Stimulated activated CD8-positive, alpha-beta memory T cell treated with anti-CD3 and anti-CD28 coated beads, Interleukin-4, amount 100 ng/mL, for 24 hours (primary cell): Measurements from ENCODE around the gene RSPO1.
"Not testable (repeated sequence)": the region's sequence is repeated elsewhere in the genome, so short reads cannot be mapped to it uniquely, and the experiment has no call there.

Experiments used
- DNase-seq: peaks from one replicate; pipeline ENCODE4 v3.0.0-alpha.2; 2020; ENCODE audit warnings: low read depth

Gene RSPO1

GRCh38 chr1:37616330-37616729 lies 18.4 kb downstream of the RSPO1 start:
- no peak for DNase-seq

GRCh38 chr1:37614105-37614504 lies 20.6 kb downstream of the RSPO1 start:
- no peak for DNase-seq

GRCh38 chr1:37612186-37612585 lies 22.5 kb downstream of the RSPO1 start:
- no peak for DNase-seq

GRCh38 chr1:37609994-37610393 lies 24.7 kb downstream of the RSPO1 start:
- no peak for DNase-seq

- no peak for DNase-seq
Observed at GRCh38 chr1:37609002-37609401, 25.7 kb downstream of the RSPO1 start.

- DNase-seq, result no peak
Observed at GRCh38 chr1:37606481-37607263, 28.0 kb downstream of the RSPO1 start.

GRCh38 chr1:37605806-37606474 lies 28.8 kb downstream of the RSPO1 start:
- DNase-seq, result no peak

- no peak for DNase-seq
Observed at GRCh38 chr1:37605061-37605650, 29.5 kb downstream of the RSPO1 start.

GRCh38 chr1:37602750-37603694 lies 31.7 kb downstream of the RSPO1 start:
- DNase-seq, result peak; percentile 10

GRCh38 chr1:37601441-37601840 lies 33.3 kb downstream of the RSPO1 start:
- DNase-seq, result no peak

- DNase-seq, result no peak
Observed at GRCh38 chr1:37599940-37600339, 34.8 kb downstream of the RSPO1 start.

- DNase-seq, result no peak
Observed at GRCh38 chr1:37596182-37596667, 38.5 kb downstream of the RSPO1 start.

- DNase-seq, result peak; percentile 94
Observed at GRCh38 chr1:37595440-37596181, 39.1 kb downstream of the RSPO1 start, which contains the start of gene GNL2. Gene GNL2 (minus strand): TSS chr1:37595937. CDS start chr1:37595822, 115 bp downstream.

GRCh38 chr1:37593726-37594125 lies 41.0 kb downstream of the RSPO1 start:
- no peak for DNase-seq

GRCh38 chr1:37588939-37589338 lies 45.8 kb downstream of the RSPO1 start:
- no peak for DNase-seq

GRCh38 chr1:37584544-37584943 lies 50.1 kb downstream of the RSPO1 start:
- DNase-seq, result not testable (repeated sequence)

GRCh38 chr1:37575692-37576091 lies 59.0 kb downstream of the RSPO1 start:
- DNase-seq, result no peak

- no peak for DNase-seq
Observed at GRCh38 chr1:37574834-37575480, 59.7 kb downstream of the RSPO1 start.

GRCh38 chr1:37570528-37571334 lies 64.0 kb downstream of the RSPO1 start:
- DNase-seq, result no peak

- DNase-seq, result no peak
Observed at GRCh38 chr1:37567023-37567422, 67.7 kb downstream of the RSPO1 start.
